ENCODE measurements around the gene PTPRG.

GRCh38 chr3:61890167-61890566, 328.8 kb downstream of the PTPRG start:
- TF ChIP-seq CTCF (conservative IDR thresholded peaks at IDR 0.05; ENCODE audit: low read depth, low read length): no peak
- TF ChIP-seq EZH2 (IDR thresholded peaks at IDR 0.05; ENCODE audit: borderline replicate concordance, low read depth, low read length, poor library complexity, severe bottlenecking): no peak
